ENCODE measurements around the gene SERPINB10.

SERPINB10 gene

GRCh38 chr18:63979409-63979920, 71.7 kb downstream of the SERPINB10 start:
- DNase-seq (ENCODE audit: low read depth in 2 of 3, low spot score in 2 of 3), result no peak

- no peak for DNase-seq (ENCODE audit: low read depth in 2 of 3, low spot score in 2 of 3)
Measured at GRCh38 chr18:63980027-63980426, 72.3 kb downstream of the SERPINB10 start.

GRCh38 chr18:63980896-63981460, 73.2 kb downstream of the SERPINB10 start:
- no peak for DNase-seq (ENCODE audit: low read depth in 2 of 3, low spot score in 2 of 3)

GRCh38 chr18:63981719-63982118, 74.0 kb downstream of the SERPINB10 start:
- no peak for DNase-seq (ENCODE audit: low read depth in 2 of 3, low spot score in 2 of 3)

- no peak for DNase-seq (ENCODE audit: low read depth in 2 of 3, low spot score in 2 of 3)
Measured at GRCh38 chr18:63982361-63982760, 74.6 kb downstream of the SERPINB10 start.

Measured in activated CD8-positive, alpha-beta memory T cell treated with anti-CD3 and anti-CD28 coated beads for 48 hours (primary cell).